H1 (cell line): ENCODE results near the gene TMEM255B. TPM values are rescaled to one million over a fixed set of nuclear protein-coding genes. Genes with fewer than 3 reads are reported as not detected.
A peak's percentile ranks its signal among the peaks of the same experiment; 100 is the strongest.

Source experiments
- CTCF ChIA-PET: fragments of 300-600 bp; sonication (Branson Sonifier 250); formaldehyde crosslinking; loops from one replicate; lab custom pipeline; 2021; ENCODE audit not compliant: partially characterized antibody; lab: Charles Lee
- POLR2A ChIA-PET: fragments of 300-600 bp; sonication (Branson Sonifier 250); formaldehyde crosslinking; loops from one replicate; lab custom pipeline; 2021; ENCODE audit warnings: inconsistent platforms; ENCODE audit not compliant: partially characterized antibody; lab: Charles Lee
- DNase-seq, 2 experiments: peaks; one replicate each; pipeline versions ENCODE4 v3.0.0 to v3.0.0-alpha.2; 2010 to 2022; ENCODE audit warnings: low spot score in 2 of 2, low read depth in 1 of 2, mixed read lengths in 1 of 2
- FAIRE-seq: peaks from 2 replicates; lab custom pipeline; 2011; peaks lifted over from hg19 to GRCh38; lab: Jason Lieb, UNC
- H2AFZ ChIP-seq: 2 replicates; pipeline ENCODE4 v1.8.1; 2012; ENCODE audit warnings: low read length, inconsistent platforms
- H2AK5ac ChIP-seq: 2 replicates; pipeline ENCODE4 v1.6.1; 2013; ENCODE audit warnings: low read depth, low read length
- H2BK120ac ChIP-seq: replicated peaks from 2 replicates; pipeline ENCODE3; 2013; ENCODE audit warnings: low read depth, low read length, inconsistent platforms
- H2BK12ac ChIP-seq: 2 replicates; pipeline ENCODE4 v1.6.1; 2013; ENCODE audit warnings: low read depth, low read length
- H2BK15ac ChIP-seq: 2 replicates; pipeline ENCODE4 v1.6.1; 2013; ENCODE audit warnings: low read length
- H2BK20ac ChIP-seq: 2 replicates; pipeline ENCODE4 v1.6.1; 2013; ENCODE audit warnings: low read length
- H2BK5ac ChIP-seq: 2 replicates; pipeline ENCODE4 v1.6.1; 2013; ENCODE audit warnings: low read depth, low read length
- H3K14ac ChIP-seq: 2 replicates; pipeline ENCODE4 v1.6.1; 2013; ENCODE audit warnings: inconsistent platforms; ENCODE audit not compliant: insufficient read length
- H3K18ac ChIP-seq: 2 replicates; pipeline ENCODE4 v1.6.1; 2013; ENCODE audit warnings: low read length; ENCODE audit errors: extremely low read depth
- H3K23ac ChIP-seq: 2 replicates; pipeline ENCODE4 v1.6.1; 2013; ENCODE audit warnings: inconsistent platforms; ENCODE audit not compliant: insufficient read length
- H3K23me2 ChIP-seq: 2 replicates; pipeline ENCODE4 v1.6.1; 2013; ENCODE audit warnings: low read depth, low read length
- H3K27ac ChIP-seq: 2 replicates; pipeline ENCODE4 v1.6.1; 2011; ENCODE audit warnings: low read depth, low read length, inconsistent platforms
- H3K27me3 ChIP-seq, 4 experiments: replicated peaks in 1 of 4; 1 replicate in 1 of 4; 2 replicates in 3 of 4; pipeline versions ENCODE4 v1.6.1 to v1.8.1; 2011 to 2013; ENCODE audit warnings: low read length in 3 of 4, mild to moderate bottlenecking in 3 of 4, inconsistent platforms in 2 of 4, mixed read lengths in 2 of 4, moderate library complexity in 1 of 4; ENCODE audit not compliant: control insufficient read depth in 3 of 4, insufficient read depth in 3 of 4; ENCODE audit errors: extremely low read depth in 1 of 4
- H3K36me3 ChIP-seq, 4 experiments: 2 replicates each; pipeline versions ENCODE4 v1.6.1 to v1.8.1; 2011 to 2013; ENCODE audit warnings: mild to moderate bottlenecking in 4 of 4, low read length in 3 of 4, moderate library complexity in 2 of 4, control low read depth in 1 of 4, inconsistent platforms in 1 of 4; ENCODE audit not compliant: insufficient read depth in 4 of 4, control insufficient read depth in 2 of 4
- H3K4ac ChIP-seq: replicated peaks from 2 replicates; pipeline ENCODE3; 2013; ENCODE audit warnings: low read length, low read depth, mixed read lengths, inconsistent platforms; ENCODE audit not compliant: insufficient read length
- H3K4me1 ChIP-seq, 4 experiments: replicated peaks in 1 of 4; 1 replicate in 1 of 4; 2 replicates in 3 of 4; pipeline versions ENCODE4 v1.6.1 to v1.8.1; 2011 to 2013; ENCODE audit warnings: low read length in 3 of 4, inconsistent platforms in 2 of 4, mixed read lengths in 1 of 4; ENCODE audit not compliant: insufficient read depth in 4 of 4, control insufficient read depth in 3 of 4
- H3K4me2 ChIP-seq, 2 experiments: 2 replicates each; pipeline versions ENCODE4 v1.6.1 to v1.8.1; 2011 to 2013; ENCODE audit warnings: low read depth in 2 of 2, low read length in 2 of 2, control low read depth in 1 of 2, inconsistent platforms in 1 of 2, mild to moderate bottlenecking in 1 of 2; ENCODE audit not compliant: insufficient read depth in 1 of 2
- H3K4me3 ChIP-seq, 4 experiments: fragments of 200-600, 300-600 bp in 1 of 4; sonication (generic), shearing (Covaris generic), sonication (Bioruptor Twin) in 1 of 4; 2 replicates each; pipeline versions ENCODE4 v1.5.1 to v1.8.1; 2011 to 2016; ENCODE audit warnings: low read length in 4 of 4, low read depth in 3 of 4, control low read depth in 2 of 4, inconsistent platforms in 2 of 4, mild to moderate bottlenecking in 2 of 4, mixed read lengths in 1 of 4, moderate library complexity in 1 of 4; ENCODE audit not compliant: insufficient read depth in 2 of 4; ENCODE audit errors: extremely low read depth in 1 of 4
- H3K56ac ChIP-seq: replicated peaks from 2 replicates; pipeline ENCODE3; 2013; ENCODE audit warnings: low read depth, mild to moderate bottlenecking, mixed read lengths, low read length, inconsistent platforms; ENCODE audit not compliant: insufficient read length
- H3K79me1 ChIP-seq: 2 replicates; pipeline ENCODE4 v1.6.1; 2013; ENCODE audit warnings: low read depth, low read length, control low read depth
- H3K79me2 ChIP-seq, 2 experiments: 2 replicates each; pipeline versions ENCODE4 v1.6.1 to v1.8.1; 2012 to 2013; ENCODE audit warnings: low read length in 2 of 2, mild to moderate bottlenecking in 2 of 2, inconsistent platforms in 1 of 2; ENCODE audit not compliant: insufficient read depth in 2 of 2, control insufficient read depth in 1 of 2
- H3K9ac ChIP-seq, 4 experiments: replicated peaks in 1 of 4; 1 replicate in 1 of 4; 2 replicates in 3 of 4; pipeline versions ENCODE4 v1.6.1 to v1.8.1; 2011 to 2013; ENCODE audit warnings: low read depth in 3 of 4, low read length in 3 of 4, control low read depth in 2 of 4, mild to moderate bottlenecking in 2 of 4, moderate library complexity in 2 of 4, inconsistent platforms in 1 of 4; ENCODE audit errors: extremely low read depth in 1 of 4
- H3K9me3 ChIP-seq, 2 experiments: 2 replicates each; pipeline versions ENCODE4 v1.6.1 to v1.8.1; 2012 to 2013; ENCODE audit warnings: mild to moderate bottlenecking in 2 of 2, moderate library complexity in 2 of 2, control low read depth in 1 of 2, inconsistent platforms in 1 of 2, low read depth in 1 of 2, low read length in 1 of 2, mixed read lengths in 1 of 2; ENCODE audit not compliant: insufficient read depth in 2 of 2
- H4K20me1 ChIP-seq, 2 experiments: replicated peaks in 1 of 2; 2 replicates each; pipeline versions ENCODE3 to v1.8.1; 2011 to 2013; ENCODE audit warnings: inconsistent platforms in 2 of 2, low read length in 2 of 2, mild to moderate bottlenecking in 1 of 2; ENCODE audit not compliant: insufficient read depth in 2 of 2, control insufficient read depth in 1 of 2
- H4K5ac ChIP-seq: 2 replicates; pipeline ENCODE4 v1.6.1; 2013; ENCODE audit warnings: low read length, low read depth, mixed read lengths, inconsistent platforms; ENCODE audit not compliant: insufficient read length
- H4K8ac ChIP-seq: 2 replicates; pipeline ENCODE4 v1.8.0; 2013; ENCODE audit warnings: mild to moderate bottlenecking, moderate library complexity, low read length, inconsistent platforms; ENCODE audit not compliant: insufficient read depth; ENCODE audit errors: extremely low read depth
- H4K91ac ChIP-seq: replicated peaks from 2 replicates; pipeline ENCODE3; 2013; ENCODE audit warnings: low read length, mixed read lengths, inconsistent platforms; ENCODE audit not compliant: insufficient read length
- ASH2L ChIP-seq: fragments of 200-600, 300-600 bp; sonication (generic); IDR thresholded peaks from one replicate; pipeline ENCODE4 v1.7.1; 2017; ENCODE audit warnings: low read length
- FOSL1 ChIP-seq: IDR thresholded peaks from 2 replicates; pipeline ENCODE4 v1.6.1; 2011; ENCODE audit warnings: mild to moderate bottlenecking, low read depth, low read length, moderate library complexity; ENCODE audit not compliant: insufficient read depth
- GABPA ChIP-seq: IDR thresholded peaks from 2 replicates; pipeline ENCODE4 v1.6.1; 2011; ENCODE audit warnings: mild to moderate bottlenecking, low read length, moderate library complexity, borderline replicate concordance; ENCODE audit not compliant: insufficient read depth
- GTF2F1 ChIP-seq: IDR thresholded peaks from 2 replicates; pipeline ENCODE4 v1.6.1; 2012; ENCODE audit warnings: low read depth, low read length, improper control_type of control experiment, borderline replicate concordance
- JUN ChIP-seq: IDR thresholded peaks from 2 replicates; pipeline ENCODE4 v1.6.1; 2011; ENCODE audit warnings: low read depth, mild to moderate bottlenecking, improper control_type of control experiment, low read length
- KDM5A ChIP-seq: fragments of 200-600 bp; IDR thresholded peaks from 2 replicates; pipeline ENCODE4 v1.7.1; 2012; ENCODE audit warnings: mild to moderate bottlenecking, low read length, inconsistent platforms, mixed read lengths
- MAFK ChIP-seq: IDR thresholded peaks from 2 replicates; pipeline ENCODE4 v1.6.1; 2012; ENCODE audit warnings: low read depth, mild to moderate bottlenecking, improper control_type of control experiment, low read length
- MAX ChIP-seq: IDR thresholded peaks from 2 replicates; pipeline ENCODE4 v1.6.1; 2012; ENCODE audit warnings: inconsistent platforms
- RAD21 ChIP-seq, 2 experiments: IDR thresholded peaks in 1 of 2; conservative IDR thresholded peaks in 1 of 2; 2 replicates each; pipeline ENCODE4 v1.6.1; 2011; ENCODE audit warnings: low read depth in 2 of 2, low read length in 2 of 2, improper control_type of control experiment in 1 of 2, inconsistent platforms in 1 of 2, mild to moderate bottlenecking in 1 of 2, moderate library complexity in 1 of 2
- RFX5 ChIP-seq: IDR thresholded peaks from 2 replicates; pipeline ENCODE4 v1.6.1; 2011; ENCODE audit warnings: low read depth, low read length, improper control_type of control experiment, borderline replicate concordance
- SIN3A ChIP-seq, 2 experiments: IDR thresholded peaks in 1 of 2; conservative IDR thresholded peaks in 1 of 2; 2 replicates each; pipeline ENCODE4 v1.6.1; 2011 to 2012; ENCODE audit warnings: low read length in 2 of 2, improper control_type of control experiment in 1 of 2, low read depth in 1 of 2, mild to moderate bottlenecking in 1 of 2
- TEAD4 ChIP-seq: IDR thresholded peaks from 2 replicates; pipeline ENCODE4 v1.6.1; 2012; ENCODE audit warnings: low read depth, low read length, inconsistent platforms, mixed read lengths
- WGBS, 2 experiments: shearing (Covaris generic) in 1 of 2; methylation state at CpG; one replicate each; pipeline versions ENCODE4 v1.1.6 to v1.1.7; 2013 to 2015; ENCODE audit warnings: low lambda C conversion rate in 2 of 2, mixed read lengths in 2 of 2, inconsistent platforms in 1 of 2, low coverage in 1 of 2, missing lambda C conversion rate in 1 of 2; ENCODE audit not compliant: insufficient replicate concordance in 2 of 2, insufficient coverage in 1 of 2, insufficient read length in 1 of 2; ENCODE audit errors: extremely low coverage in 1 of 2, missing lambda C conversion rate in 1 of 2; 5-methylcytosine and 5-hydroxymethylcytosine counted together
- polyA plus RNA-seq, 7 experiments: library from polyadenylated mRNA; depleted of rRNA in 3 of 7; stranded (reverse) in 5 of 7; unstranded in 2 of 7; fragments of >200 nt in 5 of 7; fragments of 200-250 nt in 2 of 7; gene quantifications; 1 replicate in 5 of 7; 2 replicates in 1 of 7; 4 replicates in 1 of 7; pipeline versions ENCODE4 v1.2.1 to v1.2.3, GENCODE V29; 2011 to 2013; ENCODE audit warnings: missing spikeins in 2 of 7, mixed read lengths in 2 of 7
- total RNA-seq: library from RNA; stranded (reverse); fragmentation: NEBNext Ultra II Directional; extraction: Animal tissue kit (Norgen Biotek cat#: 25700); gene quantifications from 2 replicates; pipeline ENCODE4 v1.2.1, GENCODE V29; 2021

TMEM255B gene
- total and polyA plus RNA-seq, 2 of the 8 experiments (the other 6 are each of a cell fraction or from before 2014, with no cell fraction given) = 3.4 to 4.4 TPM

GRCh38 chr13:113788413-113789135 is 29.5 kb downstream of the TMEM255B start:
- Histone ChIP-seq H2AFZ (no peak overlapping the region), H3K4me2 (no peak overlapping the region), H3K9me3 (peaks cover 3 to 7% of the 10 kb centered on the region in 2 experiments; a peak in 3 of 4 replicates), H3K14ac (no peak overlapping the region), H3K18ac (no peak overlapping the region), H2BK15ac (no peak overlapping the region), H3K23me2 (peaks cover 6% of the 10 kb centered on the region; the same call in 1 of the 2 replicates), H2BK120ac (no peak overlapping the region), H3K56ac (no peak overlapping the region), H2BK5ac (no peak overlapping the region), H2AK5ac (no peak overlapping the region), H2BK20ac (no peak overlapping the region), H3K4me1 (peaks cover 0 to 6% (median 1%) of the 10 kb centered on the region in 4 experiments; a peak in 2 of 7 replicates), H3K4ac (no peak overlapping the region), H4K91ac (peak overlapping the region; percentile 42), H2BK12ac (no peak overlapping the region), H3K36me3 (peaks cover 0 to 5% (median 0%) of the 10 kb centered on the region in 4 experiments; a peak in 1 of 8 replicates), H3K23ac (no peak overlapping the region), H3K79me2 (peaks cover 0 to 3% of the 10 kb centered on the region in 2 experiments; a peak in 1 of 4 replicates), H4K5ac (peak overlapping the region; percentile 35), H3K27ac (no peak overlapping the region), H4K8ac (no peak overlapping the region), H4K20me1 (peaks cover 0 to 3% of the 10 kb centered on the region in 2 experiments), H3K27me3 (no peaks in the 10 kb centered on the region), H3K79me1 (no peaks in the 10 kb centered on the region), H3K9ac (no peak overlapping the region), H3K4me3 (no peak overlapping the region)
- ChIA-PET CTCF (no interaction called here), POLR2A (no interaction called here)
- 95% methylated on average over 19 of the region's 31 CpGs; no CpG with 5 or more reads in 1 of the 2 experiments for WGBS, 2 experiments
- no peak for FAIRE-seq
- DNase-seq = no peak
- no peak for TF ChIP-seq RFX5
- no peak for TF ChIP-seq GTF2F1
- TF ChIP-seq ASH2L = no peak
- no peak for TF ChIP-seq FOSL1
- no peak for TF ChIP-seq MAFK
- no peak for TF ChIP-seq GABPA
- no peak for TF ChIP-seq KDM5A
- no peak for TF ChIP-seq MAX
- no peak for TF ChIP-seq SIN3A (conservative IDR thresholded peaks at IDR 0.05 in 1 of 2, IDR thresholded peaks at IDR 0.05 in 1 of 2; ENCODE audit: low read depth in 1 of 2, low read length in 2 of 2)
- no peak for TF ChIP-seq JUN
- no peak for TF ChIP-seq TEAD4
- no peak for TF ChIP-seq RAD21 (IDR thresholded peaks at IDR 0.05 in 1 of 2, conservative IDR thresholded peaks at IDR 0.05 in 1 of 2; ENCODE audit: low read depth in 2 of 2, low read length in 2 of 2)
